UCSD-AML1 (cell line): Measurements from ENCODE around the gene GCNT4.
A peak's percentile ranks its signal among the peaks of the same experiment; 100 is the strongest.
"Not testable (repeated sequence)": the region's sequence is repeated elsewhere in the genome, so short reads cannot be mapped to it uniquely, and the experiment has no call there.

Source experiments
- DNase-seq: peaks from one replicate; lab custom pipeline; 2025; ENCODE audit not compliant: unreplicated experiment; lab: John Stamatoyannopoulos, UW

Gene GCNT4

GRCh38 chr5:75052192-75053053, at the start of gene GCNT4:
Gene GCNT4, minus strand, starts transcription at chr5:75052558. Its CDS starts 22,521 bp downstream, at chr5:75030037.
- peak; percentile 72 for DNase-seq

GRCh38 chr5:75095956-75096355, 43.6 kb upstream of the GCNT4 start:
- DNase-seq, result not testable (repeated sequence)

- DNase-seq, result no peak
These were observed 39.2 kb upstream of the GCNT4 start for GRCh38 chr5:75091597-75091996.

GRCh38 chr5:75089662-75090061, 37.3 kb upstream of the GCNT4 start:
- no peak for DNase-seq

- DNase-seq, result no peak
These were observed 36.8 kb upstream of the GCNT4 start for GRCh38 chr5:75089137-75089536.

GRCh38 chr5:75088648-75089047, 36.3 kb upstream of the GCNT4 start:
- no peak for DNase-seq

GRCh38 chr5:75081510-75081909, 29.2 kb upstream of the GCNT4 start:
- no peak for DNase-seq

GRCh38 chr5:75079346-75079745, 27.0 kb upstream of the GCNT4 start:
- DNase-seq, result not testable (repeated sequence)

GRCh38 chr5:75078027-75078426, 25.7 kb upstream of the GCNT4 start:
- no peak for DNase-seq

GRCh38 chr5:75072061-75072460, 19.7 kb upstream of the GCNT4 start:
- no peak for DNase-seq

- DNase-seq, result no peak
These were observed 18.7 kb upstream of the GCNT4 start for GRCh38 chr5:75071100-75071499.

GRCh38 chr5:75067434-75067833, 15.1 kb upstream of the GCNT4 start:
- DNase-seq, result no peak

- DNase-seq, result no peak
These were observed 10.7 kb upstream of the GCNT4 start for GRCh38 chr5:75062925-75063531.

- DNase-seq, result no peak
These were observed 7.7 kb upstream of the GCNT4 start for GRCh38 chr5:75059912-75060545.

- DNase-seq, result no peak
These were observed 6.7 kb upstream of the GCNT4 start for GRCh38 chr5:75058986-75059535.

GRCh38 chr5:75057561-75057960, 5.2 kb upstream of the GCNT4 start:
- DNase-seq, result no peak

GRCh38 chr5:75055727-75056144, 3.4 kb upstream of the GCNT4 start:
- DNase-seq, result no peak

GRCh38 chr5:75054134-75054930, 2.0 kb upstream of the GCNT4 start:
- DNase-seq, result no peak

- peak; percentile 82 for DNase-seq
These were observed 1.2 kb upstream of the GCNT4 start for GRCh38 chr5:75053304-75054133.

GRCh38 chr5:75053054-75053303, 621 bp upstream of the GCNT4 start:
- DNase-seq, result no peak
